Activated CD4-positive, alpha-beta T cell treated with anti-CD3 and anti-CD28 coated beads, Interleukin-2, amount 50 U/mL, for 48 hours (primary cell): Measurements from ENCODE around the gene GON4L.
"Not testable (repeated sequence)": the region's sequence is repeated elsewhere in the genome, so short reads cannot be mapped to it uniquely, and the experiment has no call there.

Source experiments
- DNase-seq, 2 experiments: peaks; one replicate each; pipeline ENCODE4 v3.0.0-alpha.2; 2020

The GON4L gene

GRCh38 chr1:155741908-155742307 lies 115.1 kb downstream of the GON4L start:
- no peak for DNase-seq

DNA sequence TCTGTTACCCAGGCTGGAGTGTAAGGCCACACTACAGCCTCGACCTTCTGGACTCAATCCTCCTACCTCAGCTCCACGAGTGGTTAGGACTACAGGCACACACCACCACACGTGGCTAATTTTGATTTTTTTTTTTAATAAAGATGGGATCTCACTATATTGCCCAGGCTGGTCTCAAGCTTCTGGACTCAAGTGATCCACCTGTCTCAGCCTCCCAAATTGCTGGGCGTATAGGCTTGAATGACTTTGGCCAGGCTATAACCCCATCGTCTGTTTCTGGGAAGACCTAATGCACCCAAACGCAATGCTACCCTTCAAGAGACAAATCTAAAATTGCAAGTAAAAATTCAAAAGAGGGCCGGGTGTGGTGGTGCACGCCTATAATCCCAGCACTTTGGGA lies 116.0 kb downstream of the GON4L start:
- DNase-seq, result no peak

DNA sequence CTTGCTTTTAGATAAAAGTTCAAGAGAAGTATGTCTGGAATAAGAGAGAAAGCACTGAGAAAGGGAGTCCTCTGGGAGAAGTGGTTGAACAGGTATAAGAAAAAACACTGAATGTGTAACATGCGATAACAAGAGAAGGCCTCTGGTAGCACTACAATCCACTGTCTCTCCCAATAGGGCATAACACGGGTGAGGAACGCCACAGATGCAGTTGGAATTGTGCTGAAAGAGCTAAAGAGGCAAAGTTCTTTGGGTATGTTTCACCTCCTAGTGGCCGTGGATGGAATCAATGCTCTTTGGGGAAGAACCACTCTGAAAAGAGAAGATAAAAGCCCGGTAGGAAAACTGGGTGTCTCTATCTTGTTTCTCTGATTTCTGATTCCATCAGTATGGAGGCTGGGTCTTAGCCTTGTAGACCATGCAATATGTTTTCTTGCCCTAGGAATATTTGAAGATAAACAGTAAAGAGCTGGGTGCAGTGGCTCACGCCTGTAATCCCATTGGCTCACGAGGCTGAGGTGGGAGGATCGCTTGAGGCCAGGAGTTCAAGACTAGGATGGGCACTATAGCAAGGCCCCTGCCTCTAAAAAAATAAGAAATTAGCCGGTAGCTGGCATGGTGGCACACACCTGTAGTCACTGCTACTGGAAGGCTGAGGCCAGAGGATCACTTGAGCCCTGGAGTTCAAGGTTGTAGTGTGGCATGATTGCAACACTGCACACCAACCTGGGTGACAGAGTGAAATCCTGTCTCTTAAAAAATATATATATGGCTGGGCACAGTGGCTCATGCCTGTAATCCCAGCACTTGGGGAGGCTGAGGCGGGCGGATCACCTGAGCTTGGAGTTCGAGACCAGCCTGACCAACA lies 127.7 kb downstream of the GON4L start:
- DNase-seq, result peak; percentile 11 to 36

- DNase-seq, result no peak
Measured at GRCh38 chr1:155725142-155725541, 131.9 kb downstream of the GON4L start.

DNA sequence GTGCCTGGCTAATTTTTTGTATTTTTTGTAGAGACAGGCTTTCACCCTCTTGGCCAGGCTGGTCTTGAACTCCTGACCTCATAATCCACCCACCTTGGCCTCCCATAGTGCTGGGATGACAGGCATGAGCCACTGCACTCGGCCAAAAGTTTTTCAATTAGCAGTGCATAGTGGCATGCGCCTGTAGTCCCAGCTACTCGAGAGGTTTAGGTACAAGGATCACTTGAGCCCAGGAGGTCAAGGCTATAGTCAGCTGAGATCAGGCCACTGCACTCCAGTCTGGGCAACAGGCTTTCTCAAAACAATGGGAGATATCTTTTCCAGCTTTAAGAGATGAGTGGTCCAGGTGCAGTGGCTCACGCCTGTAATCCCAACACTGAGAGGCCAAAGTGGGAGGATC lies 137.3 kb downstream of the GON4L start:
- DNase-seq, result no peak

GRCh38 chr1:155718524-155719115 lies 138.4 kb downstream of the GON4L start:
- not testable (repeated sequence) for DNase-seq

- no peak for DNase-seq
Measured at GRCh38 chr1:155717041-155717440, 140.0 kb downstream of the GON4L start.

DNA sequence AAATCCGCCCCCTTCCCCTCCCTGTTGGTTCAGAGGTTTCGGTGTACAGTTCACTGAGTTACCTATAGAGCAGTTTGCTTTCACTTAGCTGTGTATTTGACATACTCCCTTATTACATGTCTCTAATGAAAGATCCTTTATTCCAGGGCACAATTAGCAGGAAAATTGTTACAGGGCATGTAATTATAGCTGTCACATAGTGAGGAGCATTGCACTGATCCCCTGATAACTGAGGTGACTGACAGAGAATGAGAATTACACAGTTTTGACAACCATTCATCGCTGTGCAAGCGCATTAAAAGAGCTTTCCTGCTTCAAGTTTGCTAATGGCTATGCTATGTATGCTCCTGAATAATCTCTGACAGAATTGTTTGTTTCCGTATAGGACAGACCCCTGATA lies 141.2 kb downstream of the GON4L start:
- no peak for DNase-seq

GRCh38 chr1:155715056-155715455 lies 142.0 kb downstream of the GON4L start:
- DNase-seq, result not testable (repeated sequence)

DNA sequence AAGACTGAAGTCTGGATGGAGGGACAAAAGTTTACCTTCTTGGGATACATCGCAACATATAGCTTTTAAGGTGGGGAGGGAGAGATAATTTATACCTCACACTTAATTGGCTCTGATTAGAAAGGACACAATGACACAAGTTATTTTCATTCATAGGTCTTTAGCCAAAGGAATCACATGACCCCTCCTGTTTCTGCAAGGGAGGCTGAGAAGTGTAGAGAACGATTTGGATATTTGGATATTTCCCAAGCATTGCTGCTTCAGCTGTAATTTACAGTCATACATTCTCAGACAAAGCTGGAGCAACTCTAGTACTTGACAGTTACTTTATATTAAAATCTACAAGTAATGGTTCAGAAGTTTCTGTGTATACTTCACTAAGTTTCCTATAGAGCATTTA lies 143.9 kb downstream of the GON4L start:
- no peak for DNase-seq

GRCh38 chr1:155712636-155713035 lies 144.4 kb downstream of the GON4L start:
- DNase-seq, result not testable (repeated sequence)

- DNase-seq, result not testable (repeated sequence)
Measured at GRCh38 chr1:155711457-155711856, 145.6 kb downstream of the GON4L start.

- DNase-seq, result no peak
Measured at GRCh38 chr1:155709391-155709790, 147.6 kb downstream of the GON4L start.

- DNase-seq, result no peak
Measured at GRCh38 chr1:155706139-155706538, 150.9 kb downstream of the GON4L start.

DNA sequence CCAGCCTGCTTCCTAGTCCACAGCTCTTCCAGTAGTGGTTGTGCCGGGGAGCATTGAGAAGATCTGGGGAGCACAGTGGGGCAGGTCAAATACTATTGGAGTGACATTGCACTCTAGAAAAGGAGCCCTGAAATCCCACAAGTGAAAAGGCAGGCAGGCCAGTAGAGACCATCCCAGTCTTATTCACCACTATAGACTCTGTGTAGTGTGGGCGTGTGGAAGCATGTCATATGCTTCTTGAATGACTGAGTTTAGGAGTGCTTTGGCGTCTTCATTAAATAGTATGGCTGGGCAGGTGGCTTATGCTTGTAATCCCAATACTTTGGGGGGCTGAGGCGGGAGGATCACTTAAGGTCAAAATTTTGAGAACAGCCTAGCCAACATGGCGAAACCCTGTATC lies 152.6 kb downstream of the GON4L start:
- DNase-seq, result not testable (repeated sequence)

DNA sequence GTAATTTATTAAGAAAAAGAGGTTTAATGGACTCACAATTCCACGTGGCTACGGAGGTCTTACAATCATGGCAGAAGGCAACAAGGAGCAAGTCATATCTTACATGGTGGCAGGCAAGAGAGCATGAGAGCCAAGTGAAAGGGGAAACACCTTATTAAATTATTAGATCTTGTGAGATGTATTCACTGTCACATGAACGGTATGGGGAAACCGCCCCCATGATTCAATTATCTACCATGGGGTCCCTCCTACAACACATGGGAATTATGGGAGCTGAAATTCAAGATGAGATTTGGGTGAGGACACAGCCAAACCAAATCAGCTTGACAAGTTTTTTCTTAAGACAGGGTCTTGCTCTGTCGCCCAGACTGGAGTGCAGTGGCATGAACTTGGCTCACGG lies 153.8 kb downstream of the GON4L start:
- no peak for DNase-seq

DNA sequence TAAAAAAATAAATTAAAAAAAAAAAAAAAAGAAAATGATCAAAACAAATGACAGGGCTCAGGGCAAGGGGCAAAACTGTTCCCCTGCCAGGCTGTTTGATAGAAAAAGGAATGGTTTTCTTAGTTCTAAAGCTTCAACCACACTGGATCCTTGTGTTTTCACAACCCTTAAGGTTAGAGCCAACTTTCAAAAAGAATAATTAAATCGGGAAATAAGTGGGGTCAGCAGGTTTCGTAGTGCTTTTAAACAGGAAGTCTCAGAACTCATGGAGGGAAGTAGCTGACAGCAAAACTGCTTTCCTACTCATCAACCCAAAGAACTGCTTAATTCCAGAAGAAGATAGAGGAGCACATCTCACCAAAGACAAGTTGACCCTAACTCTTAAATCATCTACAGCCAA lies 155.3 kb downstream of the GON4L start:
- DNase-seq, result not testable (repeated sequence)
